Endothelial cell (in vitro differentiated cells): Measurements from ENCODE around the gene TOR3A. TPM values are rescaled to one million over a fixed set of nuclear protein-coding genes. Genes with fewer than 3 reads are reported as not detected.

Experiments
- DNase-seq: peaks from one replicate; pipeline ENCODE4 v3.0.0; 2021; ENCODE audit warnings: low spot score
- H3K27ac Mint-ChIP-seq: one replicate; pipeline ENCODE4 v1.8.0; 2021; ENCODE audit warnings: mixed read lengths, inconsistent platforms; ENCODE audit not compliant: unreplicated experiment
- H3K27me3 Mint-ChIP-seq: one replicate; pipeline ENCODE4 v1.8.0; 2021; ENCODE audit warnings: mild to moderate bottlenecking, moderate library complexity, mixed read lengths, inconsistent platforms; ENCODE audit not compliant: unreplicated experiment
- H3K36me3 Mint-ChIP-seq: one replicate; pipeline ENCODE4 v1.8.0; 2021; ENCODE audit warnings: mild to moderate bottlenecking, low read depth, mixed read lengths, inconsistent platforms; ENCODE audit not compliant: unreplicated experiment
- H3K4me1 Mint-ChIP-seq: one replicate; pipeline ENCODE4 v1.8.0; 2021; ENCODE audit warnings: mild to moderate bottlenecking, mixed read lengths, inconsistent platforms; ENCODE audit not compliant: unreplicated experiment
- H3K4me3 Mint-ChIP-seq: one replicate; pipeline ENCODE4 v1.8.0; 2021; ENCODE audit warnings: mild to moderate bottlenecking, mixed read lengths, inconsistent platforms; ENCODE audit not compliant: unreplicated experiment
- H3K9me3 Mint-ChIP-seq: one replicate; pipeline ENCODE4 v1.8.0; 2021; ENCODE audit warnings: mixed read lengths, inconsistent platforms; ENCODE audit not compliant: unreplicated experiment
- total RNA-seq: library from RNA; stranded (reverse); fragmentation: NEBNext Ultra II Directional; extraction: Animal tissue kit (Norgen Biotek cat#: 25700); gene quantifications from one replicate; pipeline ENCODE4 v1.2.1, GENCODE V29; 2021; ENCODE audit not compliant: unreplicated experiment
- TF ChIP-seq, protein P1 (sequence below): fragments of 200-600 bp; sonication (generic); IDR thresholded peaks from one replicate; pipeline ENCODE4 v1.5.0; 2021; ENCODE audit warnings: antibody characterized with exemption; ENCODE audit not compliant: unreplicated experiment

TOR3A gene
- total RNA-seq, 1 donor from 2014 or later = 15.2 TPM

DNA sequence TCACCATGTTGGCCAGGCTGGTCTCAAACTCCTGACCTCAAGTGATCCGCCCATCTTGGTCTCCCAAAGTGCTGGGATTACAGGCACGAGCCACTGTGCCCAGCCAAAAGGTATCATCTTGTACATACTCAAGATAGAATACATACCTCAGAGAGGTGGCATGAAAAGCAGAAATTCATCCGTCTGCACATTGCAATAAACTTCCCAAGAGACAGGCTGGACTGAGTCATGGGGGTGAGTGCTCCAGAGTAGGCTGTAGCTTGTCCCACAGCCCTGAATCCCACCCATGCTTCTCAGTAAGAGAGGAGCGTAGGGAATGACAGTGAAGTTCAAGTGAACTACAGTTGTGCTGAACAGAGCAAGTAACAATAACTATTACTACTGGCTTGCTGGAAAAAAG, 19.7 kb downstream of the TOR3A start:
- Mint-ChIP-seq H3K36me3 (peaks cover 46% of the 10 kb centered on the region), H3K4me1 (peaks cover 7% of the 10 kb centered on the region), H3K4me3 (no peak overlapping the region), H3K27ac (no peak overlapping the region), H3K27me3 (peaks cover 7% of the 10 kb centered on the region), H3K9me3 (no peaks in the 10 kb centered on the region)
- no peak for DNase-seq
- TF ChIP-seq, protein P1, sequence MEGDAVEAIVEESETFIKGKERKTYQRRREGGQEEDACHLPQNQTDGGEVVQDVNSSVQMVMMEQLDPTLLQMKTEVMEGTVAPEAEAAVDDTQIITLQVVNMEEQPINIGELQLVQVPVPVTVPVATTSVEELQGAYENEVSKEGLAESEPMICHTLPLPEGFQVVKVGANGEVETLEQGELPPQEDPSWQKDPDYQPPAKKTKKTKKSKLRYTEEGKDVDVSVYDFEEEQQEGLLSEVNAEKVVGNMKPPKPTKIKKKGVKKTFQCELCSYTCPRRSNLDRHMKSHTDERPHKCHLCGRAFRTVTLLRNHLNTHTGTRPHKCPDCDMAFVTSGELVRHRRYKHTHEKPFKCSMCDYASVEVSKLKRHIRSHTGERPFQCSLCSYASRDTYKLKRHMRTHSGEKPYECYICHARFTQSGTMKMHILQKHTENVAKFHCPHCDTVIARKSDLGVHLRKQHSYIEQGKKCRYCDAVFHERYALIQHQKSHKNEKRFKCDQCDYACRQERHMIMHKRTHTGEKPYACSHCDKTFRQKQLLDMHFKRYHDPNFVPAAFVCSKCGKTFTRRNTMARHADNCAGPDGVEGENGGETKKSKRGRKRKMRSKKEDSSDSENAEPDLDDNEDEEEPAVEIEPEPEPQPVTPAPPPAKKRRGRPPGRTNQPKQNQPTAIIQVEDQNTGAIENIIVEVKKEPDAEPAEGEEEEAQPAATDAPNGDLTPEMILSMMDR = no peak

DNA sequence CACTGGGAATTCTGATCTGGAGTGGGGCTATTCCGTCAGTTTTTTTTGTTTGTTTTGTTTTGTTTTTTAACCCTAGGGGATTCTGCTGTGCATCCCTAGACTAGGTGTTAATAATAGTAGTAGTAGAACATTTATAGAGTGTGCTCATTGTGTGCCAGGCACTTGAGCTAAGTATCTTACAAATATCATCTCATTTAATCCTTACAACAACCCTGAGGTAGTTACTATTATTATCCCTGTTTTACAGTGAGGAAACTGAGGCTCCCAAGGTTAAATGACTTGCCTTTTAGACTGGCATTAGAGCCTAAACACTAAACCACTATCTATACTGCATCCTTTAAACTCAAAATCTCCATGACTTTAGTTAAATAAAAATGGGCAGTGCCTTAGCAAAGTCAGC, 22.1 kb downstream of the TOR3A start:
- TF ChIP-seq, protein P1 = no peak
- Mint-ChIP-seq H3K4me3 (no peak overlapping the region), H3K27ac (no peak overlapping the region), H3K4me1 (peaks cover 7% of the 10 kb centered on the region), H3K27me3 (peaks cover 10% of the 10 kb centered on the region), H3K9me3 (no peaks in the 10 kb centered on the region), H3K36me3 (peaks cover 53% of the 10 kb centered on the region)
- no peak for DNase-seq

DNA sequence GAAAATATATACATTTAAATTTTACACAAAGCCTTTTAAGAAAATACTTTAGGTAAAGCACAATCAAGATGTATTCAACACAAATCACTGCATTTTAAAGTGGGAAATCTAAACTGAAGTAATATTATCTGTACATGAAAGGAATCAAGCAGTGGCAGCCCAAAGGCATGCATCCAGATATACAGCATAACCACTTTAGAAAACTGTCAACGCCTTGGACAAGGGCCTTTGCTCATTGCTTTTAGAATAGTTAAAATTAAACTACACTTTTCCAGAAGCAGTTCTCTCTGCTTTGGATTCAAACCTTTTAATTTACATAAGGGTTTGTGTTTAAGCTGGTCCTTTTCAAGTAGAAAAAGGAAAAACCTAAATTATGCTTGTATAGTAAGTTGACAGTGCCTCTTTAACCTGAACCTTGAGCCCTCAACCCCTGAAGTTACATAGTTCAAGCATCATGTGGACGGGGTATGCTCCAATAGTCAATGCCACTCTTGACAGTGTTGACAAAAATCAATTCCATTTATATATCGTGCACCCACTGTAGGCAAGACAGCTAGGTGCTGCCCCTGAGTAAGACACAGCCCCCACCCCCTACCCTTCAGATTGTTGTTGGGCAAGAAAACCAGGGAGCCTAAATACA, 22.9 kb downstream of the TOR3A start:
- Mint-ChIP-seq H3K27ac (no peak overlapping the region), H3K4me1 (peaks cover 7% of the 10 kb centered on the region), H3K27me3 (peaks cover 12% of the 10 kb centered on the region), H3K36me3 (peaks cover 52% of the 10 kb centered on the region), H3K9me3 (no peaks in the 10 kb centered on the region), H3K4me3 (no peak overlapping the region)
- TF ChIP-seq, protein P1 = no peak
- no peak for DNase-seq

DNA sequence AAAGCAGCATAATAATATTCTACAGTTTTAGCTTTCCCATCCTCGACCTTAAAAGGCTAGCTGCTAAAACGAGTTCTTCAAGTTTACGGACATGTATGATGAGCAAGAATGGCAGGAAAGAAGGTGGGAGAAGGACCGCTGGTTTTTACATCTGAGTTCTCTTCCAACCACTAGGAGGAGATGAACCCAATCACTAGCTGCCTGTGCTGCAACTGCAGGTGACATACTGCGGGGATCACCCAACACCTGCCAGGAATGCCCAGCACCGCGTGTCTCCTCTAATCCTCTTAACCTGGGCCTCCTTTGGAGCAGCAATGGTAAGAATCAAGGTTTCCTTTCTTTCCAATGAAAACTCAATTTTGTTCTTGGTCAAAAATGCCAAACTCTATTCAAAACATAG, 23.5 kb downstream of the TOR3A start:
- DNase-seq = no peak
- no peak overlapping the region for H3K27ac Mint-ChIP-seq
- H3K27me3 Mint-ChIP-seq = peaks cover 10% of the 10 kb centered on the region
- H3K4me1 Mint-ChIP-seq = peaks cover 7% of the 10 kb centered on the region
- no peak overlapping the region for H3K4me3 Mint-ChIP-seq
- H3K36me3 Mint-ChIP-seq = peaks cover 55% of the 10 kb centered on the region
- no peaks in the 10 kb centered on the region for H3K9me3 Mint-ChIP-seq
- TF ChIP-seq, protein P1 = peak; percentile 48

DNA sequence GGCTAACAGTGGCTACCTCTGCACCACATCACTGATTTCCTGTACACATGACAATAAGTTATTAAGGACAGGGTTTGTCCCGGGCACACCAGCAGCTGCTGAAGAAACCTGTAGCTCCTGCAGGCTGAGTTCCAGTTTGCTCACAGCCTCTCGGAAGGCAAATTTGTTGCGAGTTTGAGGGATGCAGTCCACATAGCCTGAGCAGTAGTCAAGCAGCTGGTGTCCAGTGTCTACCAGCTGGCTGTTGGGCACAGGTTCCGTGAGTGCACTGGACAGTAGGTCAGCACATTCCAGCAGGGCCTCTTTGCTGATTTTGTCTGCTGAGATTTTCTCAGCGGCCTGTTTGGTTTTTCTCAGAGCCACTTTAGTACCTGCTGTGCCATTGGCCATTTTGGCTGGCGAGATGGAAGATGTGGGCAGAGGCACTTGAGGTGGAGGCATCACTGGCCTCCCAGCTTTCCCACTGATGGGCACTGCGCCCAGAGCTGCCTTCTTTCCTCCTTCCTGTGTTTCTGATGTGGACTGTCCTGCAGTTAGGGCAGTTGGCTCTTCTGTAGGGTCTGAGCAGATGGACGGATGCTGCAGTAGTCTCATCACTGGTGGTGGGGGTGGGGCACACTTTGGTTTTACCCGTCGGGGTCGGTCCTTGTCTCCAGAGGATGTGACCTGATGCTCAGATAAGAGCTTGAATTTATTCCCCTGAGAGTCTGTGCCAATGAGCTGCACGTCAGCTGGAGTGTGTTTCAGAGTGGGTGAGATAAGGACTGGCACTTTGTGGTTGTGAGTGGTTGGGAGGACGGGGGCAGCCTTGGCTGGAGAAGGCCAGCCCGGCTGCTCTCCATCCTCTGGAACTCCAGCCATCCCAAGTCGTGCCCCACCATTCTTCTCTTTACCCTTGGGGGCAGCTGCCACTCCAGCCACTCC, 26.1 kb downstream of the TOR3A start:
- TF ChIP-seq, protein P1 = no peak
- H3K27ac Mint-ChIP-seq = no peak overlapping the region

More for the DNA sequence above, 26.1 kb downstream of the TOR3A start:
- H3K27me3 Mint-ChIP-seq = peaks cover 6% of the 10 kb centered on the region
- DNase-seq = no peak
- peaks cover 40% of the 10 kb centered on the region for H3K36me3 Mint-ChIP-seq
- H3K4me3 Mint-ChIP-seq = peak overlapping the region; percentile 57
- H3K4me1 Mint-ChIP-seq = no peaks in the 10 kb centered on the region
- H3K9me3 Mint-ChIP-seq = no peaks in the 10 kb centered on the region
